Activated T-cell treated with anti-CD3 and anti-CD28 coated beads for 48 hours (primary cell): Measurements from ENCODE around the gene CDRT15.
"Not testable (repeated sequence)": the region's sequence is repeated elsewhere in the genome, so short reads cannot be mapped to it uniquely, and the experiment has no call there.

Experiments
- DNase-seq: peaks from one replicate; pipeline ENCODE4 v3.0.0-alpha.2; 2020; ENCODE audit warnings: low read depth

The CDRT15 gene

GRCh38 chr17:14236762-14237161, at the start of gene CDRT15:
TSS of gene CDRT15 (minus strand) at chr17:14236862. CDS start at chr17:14236833, 29 bp downstream.
- not testable (repeated sequence) for DNase-seq

GRCh38 chr17:14282726-14283125, 46.1 kb upstream of the CDRT15 start:
- no peak for DNase-seq

GRCh38 chr17:14281530-14281929, 44.9 kb upstream of the CDRT15 start:
- no peak for DNase-seq

- DNase-seq, result no peak
Measured at GRCh38 chr17:14276535-14277250, 40.0 kb upstream of the CDRT15 start.

- no peak for DNase-seq
Measured at GRCh38 chr17:14270508-14270907, 33.8 kb upstream of the CDRT15 start.

GRCh38 chr17:14269473-14269872, 32.8 kb upstream of the CDRT15 start:
- no peak for DNase-seq

- DNase-seq, result no peak
Measured at GRCh38 chr17:14268264-14268663, 31.6 kb upstream of the CDRT15 start.

- DNase-seq, result no peak
Measured at GRCh38 chr17:14261406-14261805, 24.7 kb upstream of the CDRT15 start.

GRCh38 chr17:14245629-14246028, 9.0 kb upstream of the CDRT15 start:
- DNase-seq, result no peak

- DNase-seq, result no peak
Measured at GRCh38 chr17:14245002-14245401, 8.3 kb upstream of the CDRT15 start.

- not testable (repeated sequence) for DNase-seq
Measured at GRCh38 chr17:14239271-14239670, 2.6 kb upstream of the CDRT15 start.

GRCh38 chr17:14236032-14236431, 630 bp downstream of the CDRT15 start:
- DNase-seq, result not testable (repeated sequence)

GRCh38 chr17:14235047-14235446, 1.6 kb downstream of the CDRT15 start:
- DNase-seq, result not testable (repeated sequence)

- not testable (repeated sequence) for DNase-seq
Measured at GRCh38 chr17:14231187-14231586, 5.5 kb downstream of the CDRT15 start.

GRCh38 chr17:14228903-14229302, 7.8 kb downstream of the CDRT15 start:
- DNase-seq, result no peak

- DNase-seq, result no peak
Measured at GRCh38 chr17:14227052-14227451, 9.6 kb downstream of the CDRT15 start.

GRCh38 chr17:14225254-14225980, 11.2 kb downstream of the CDRT15 start:
- DNase-seq, result no peak

GRCh38 chr17:14222611-14223010, 14.1 kb downstream of the CDRT15 start:
- DNase-seq, result no peak

GRCh38 chr17:14214271-14214670, 22.4 kb downstream of the CDRT15 start:
- DNase-seq, result no peak

GRCh38 chr17:14212401-14212800, 24.3 kb downstream of the CDRT15 start:
- DNase-seq, result no peak

GRCh38 chr17:14211801-14212200, 24.9 kb downstream of the CDRT15 start:
- no peak for DNase-seq

GRCh38 chr17:14211246-14211645, 25.4 kb downstream of the CDRT15 start:
- no peak for DNase-seq

GRCh38 chr17:14209215-14209614, 27.4 kb downstream of the CDRT15 start:
- no peak for DNase-seq

GRCh38 chr17:14207791-14208190, 28.9 kb downstream of the CDRT15 start:
- DNase-seq, result no peak
